Kidney capillary endothelial cell (primary cell): ENCODE measurements around the gene COG7.
"Not testable (repeated sequence)": the region's sequence is repeated elsewhere in the genome, so short reads cannot be mapped to it uniquely, and the experiment has no call there.

Experiments used
- DNase-seq: peaks from one replicate; pipeline ENCODE4 v3.0.0-alpha.2; 2018; ENCODE audit warnings: low spot score

The COG7 gene

GRCh38 chr16:23409522-23409921 is 43.5 kb downstream of the COG7 start:
- no peak for DNase-seq

GRCh38 chr16:23408823-23409298 is 44.1 kb downstream of the COG7 start:
- peak; percentile 52 for DNase-seq

- DNase-seq: no peak
Observed at GRCh38 chr16:23408242-23408822, 44.7 kb downstream of the COG7 start.

GRCh38 chr16:23407436-23408127 is 45.4 kb downstream of the COG7 start:
- no peak for DNase-seq

GRCh38 chr16:23406546-23407240 is 46.3 kb downstream of the COG7 start:
- no peak for DNase-seq

- no peak for DNase-seq
Observed at GRCh38 chr16:23406024-23406423, 47.0 kb downstream of the COG7 start.

GRCh38 chr16:23403547-23403946 is 49.4 kb downstream of the COG7 start:
- DNase-seq: no peak

GRCh38 chr16:23402100-23402499 is 50.9 kb downstream of the COG7 start:
- DNase-seq: no peak

GRCh38 chr16:23401139-23401538 is 51.9 kb downstream of the COG7 start:
- DNase-seq: no peak

- not testable (repeated sequence) for DNase-seq
Observed at GRCh38 chr16:23400447-23400846, 52.5 kb downstream of the COG7 start.

GRCh38 chr16:23398987-23399805 is 53.8 kb downstream of the COG7 start:
- DNase-seq: no peak

- DNase-seq: no peak
Observed at GRCh38 chr16:23397464-23397863, 55.5 kb downstream of the COG7 start.

- no peak for DNase-seq
Observed at GRCh38 chr16:23395732-23396131, 57.3 kb downstream of the COG7 start.

GRCh38 chr16:23394141-23394831 is 58.7 kb downstream of the COG7 start:
- no peak for DNase-seq

- no peak for DNase-seq
Observed at GRCh38 chr16:23392223-23392600, 60.8 kb downstream of the COG7 start.

GRCh38 chr16:23391381-23392222 is 61.4 kb downstream of the COG7 start:
- DNase-seq: no peak

GRCh38 chr16:23389936-23390335 is 63.1 kb downstream of the COG7 start:
- not testable (repeated sequence) for DNase-seq

GRCh38 chr16:23389201-23389600 is 63.8 kb downstream of the COG7 start:
- no peak for DNase-seq

- no peak for DNase-seq
Observed at GRCh38 chr16:23388786-23389185, 64.2 kb downstream of the COG7 start.

GRCh38 chr16:23387666-23388065 is 65.3 kb downstream of the COG7 start:
- DNase-seq: no peak

- DNase-seq: no peak
Observed at GRCh38 chr16:23385441-23385840, 67.5 kb downstream of the COG7 start.
